ENCODE data around the gene AKAP11. TPM values are rescaled to one million over a fixed set of nuclear protein-coding genes. Genes with fewer than 3 reads are reported as not detected.
"Not testable (repeated sequence)": the region's sequence is repeated elsewhere in the genome, so short reads cannot be mapped to it uniquely, and the experiment has no call there.

AKAP11 gene
- polyA plus RNA-seq (ENCODE audit: insufficient read length in 3 of 3): 10 to 100 TPM; 33.5 to 36.8 (median 36.2) TPM

- DNase-seq (ENCODE audit: low read depth in 3 of 3, low spot score in 2 of 3): peak in 2 of 3 donors; percentile 53 to 55
These were observed at the start of gene AKAP11 for GRCh38 chr13:42272115-42272803. Gene AKAP11 (plus strand): TSS chr13:42272152. CDS start chr13:42286349, 14,197 bp downstream.

- no peak for DNase-seq (ENCODE audit: low read depth in 3 of 3, low spot score in 2 of 3)
These were observed 48.3 kb upstream of the AKAP11 start for GRCh38 chr13:42223681-42224080.

GRCh38 chr13:42225051-42225450, 46.9 kb upstream of the AKAP11 start:
- no peak for DNase-seq (ENCODE audit: low read depth in 3 of 3, low spot score in 2 of 3)

GRCh38 chr13:42226759-42227158, 45.2 kb upstream of the AKAP11 start:
- not testable (repeated sequence) for DNase-seq (ENCODE audit: low read depth in 3 of 3, low spot score in 2 of 3)

- DNase-seq (ENCODE audit: low read depth in 3 of 3, low spot score in 2 of 3): no peak
These were observed 43.4 kb upstream of the AKAP11 start for GRCh38 chr13:42228527-42228926.

GRCh38 chr13:42229287-42229686, 42.7 kb upstream of the AKAP11 start:
- DNase-seq (ENCODE audit: low read depth in 3 of 3, low spot score in 2 of 3): no peak

GRCh38 chr13:42232671-42233070, 39.3 kb upstream of the AKAP11 start:
- DNase-seq (ENCODE audit: low read depth in 3 of 3, low spot score in 2 of 3): no peak

GRCh38 chr13:42233726-42234125, 38.2 kb upstream of the AKAP11 start:
- no peak for DNase-seq (ENCODE audit: low read depth in 3 of 3, low spot score in 2 of 3)

- DNase-seq (ENCODE audit: low read depth in 3 of 3, low spot score in 2 of 3): no peak
These were observed 32.8 kb upstream of the AKAP11 start for GRCh38 chr13:42239161-42239560.

- no peak for DNase-seq (ENCODE audit: low read depth in 3 of 3, low spot score in 2 of 3)
These were observed 32.3 kb upstream of the AKAP11 start for GRCh38 chr13:42239644-42240043.

- no peak for DNase-seq (ENCODE audit: low read depth in 3 of 3, low spot score in 2 of 3)
These were observed 25.4 kb upstream of the AKAP11 start for GRCh38 chr13:42246541-42246940.

- DNase-seq (ENCODE audit: low read depth in 3 of 3, low spot score in 2 of 3): no peak
These were observed 24.1 kb upstream of the AKAP11 start for GRCh38 chr13:42247883-42248282.

- DNase-seq (ENCODE audit: low read depth in 3 of 3, low spot score in 2 of 3): no peak
These were observed 16.1 kb upstream of the AKAP11 start for GRCh38 chr13:42255886-42256285.

GRCh38 chr13:42258747-42259146, 13.2 kb upstream of the AKAP11 start:
- no peak for DNase-seq (ENCODE audit: low read depth in 3 of 3, low spot score in 2 of 3)

- DNase-seq (ENCODE audit: low read depth in 3 of 3, low spot score in 2 of 3): no peak
These were observed 12.4 kb upstream of the AKAP11 start for GRCh38 chr13:42259515-42259914.

- DNase-seq (ENCODE audit: low read depth in 3 of 3, low spot score in 2 of 3): no peak
These were observed 10.9 kb upstream of the AKAP11 start for GRCh38 chr13:42260903-42261654.

GRCh38 chr13:42266473-42266872, 5.5 kb upstream of the AKAP11 start:
- peak in 1 of 3 donors; percentile 26 for DNase-seq (ENCODE audit: low read depth in 3 of 3, low spot score in 2 of 3)

GRCh38 chr13:42270160-42270856, 1.6 kb upstream of the AKAP11 start:
- no peak for DNase-seq (ENCODE audit: low read depth in 3 of 3, low spot score in 2 of 3)

- DNase-seq (ENCODE audit: low read depth in 3 of 3, low spot score in 2 of 3): no peak
These were observed 1.1 kb upstream of the AKAP11 start for GRCh38 chr13:42270857-42271215.

- DNase-seq (ENCODE audit: low read depth in 3 of 3, low spot score in 2 of 3): peak; percentile 91 to 96 (median 95)
These were observed 426 bp upstream of the AKAP11 start for GRCh38 chr13:42271337-42272114.

- no peak for DNase-seq (ENCODE audit: low read depth in 3 of 3, low spot score in 2 of 3)
These were observed 838 bp downstream of the AKAP11 start for GRCh38 chr13:42272804-42273175.

Measured in right renal cortex interstitium (tissue), 3 donors.